GM12873 (cell line): ENCODE results near the gene CASK.

Source experiments
- CTCF ChIP-seq: IDR thresholded peaks from 2 replicates; pipeline ENCODE4 v1.5.1; 2012; ENCODE audit warnings: low read depth, mild to moderate bottlenecking, moderate library complexity, low read length, control low read depth; ENCODE audit not compliant: insufficient read depth; ENCODE audit errors: missing control alignments

CASK gene

GRCh38 chrX:41863343-41864203, 59.8 kb downstream of the CASK start:
- TF ChIP-seq CTCF: peak; percentile 16

GRCh38 chrX:41862562-41863184, 60.7 kb downstream of the CASK start:
- TF ChIP-seq CTCF: no peak

- no peak for TF ChIP-seq CTCF
These were observed 65.1 kb downstream of the CASK start for GRCh38 chrX:41858161-41858775.

- no peak for TF ChIP-seq CTCF
These were observed 65.7 kb downstream of the CASK start for GRCh38 chrX:41857670-41858069.

- TF ChIP-seq CTCF: no peak
These were observed 76.6 kb downstream of the CASK start for GRCh38 chrX:41846714-41847113.

GRCh38 chrX:41837270-41837944, 85.9 kb downstream of the CASK start:
- no peak for TF ChIP-seq CTCF

GRCh38 chrX:41828826-41829225, 94.5 kb downstream of the CASK start:
- TF ChIP-seq CTCF: no peak
